Measurements from ENCODE around the gene OR10T2. TPM values are rescaled to one million over a fixed set of nuclear protein-coding genes. Genes with fewer than 3 reads are reported as not detected.

OR10T2 gene
- total RNA-seq, 1 experiment from 2014 or later: not detected

GRCh38 chr1:158426137-158426536 is 26.9 kb upstream of the OR10T2 start, which contains the start of gene OR10K2:
OR10K2 (minus strand) TSS chr1:158426237; CDS start chr1:158420866, 5,371 bp downstream.
- intact Hi-C loops (cut with micrococcal nuclease; ENCODE audit: unreplicated experiment): no loop called here
- H3K27me3 ChIP-seq (replicated peaks; ENCODE audit: control insufficient read depth, insufficient read depth, low read length): no peaks in the 10 kb centered on the region
- no peak for TF ChIP-seq CTCF (IDR thresholded peaks at IDR 0.05; ENCODE audit: insufficient read depth in 1 of 2, low read depth in 1 of 2, low read length in 1 of 2, severe bottlenecking in 1 of 2, unreplicated experiment in 1 of 2)
- POLR2A ChIA-PET: no interaction called here
- H3K27ac Mint-ChIP-seq (ENCODE audit: unreplicated experiment): no peak within 1 kb of the TSS
- CTCF ChIA-PET: no interaction called here
- H3K9me3 Mint-ChIP-seq (ENCODE audit: unreplicated experiment): no peaks in the 10 kb centered on the region
- H3K4me1 ChIP-seq: no peaks in the 10 kb centered on the region
- no peaks in the 10 kb centered on the region for H3K36me3 Mint-ChIP-seq (ENCODE audit: insufficient read depth, unreplicated experiment)
- no peak for DNase-seq
- H3K27me3 Mint-ChIP-seq (ENCODE audit: insufficient read depth, unreplicated experiment): no peaks in the 10 kb centered on the region
- no peak within 1 kb of the TSS for H3K4me3 Mint-ChIP-seq (ENCODE audit: unreplicated experiment)
- H3K4me1 Mint-ChIP-seq (ENCODE audit: low read depth, unreplicated experiment): no peaks in the 10 kb centered on the region
- no peaks in the 10 kb centered on the region for H3K9me3 ChIP-seq
- no peak within 1 kb of the TSS for H3K4me3 ChIP-seq (ENCODE audit: low read depth, low read length)
- no TSS peak for BruUV-seq (replicated peaks)
- no peaks in the 10 kb centered on the region for H3K36me3 ChIP-seq (ENCODE audit: control insufficient read depth, insufficient read depth, low read length)

- TF ChIP-seq CTCF (IDR thresholded peaks at IDR 0.05; ENCODE audit: insufficient read depth in 1 of 2, low read depth in 1 of 2, low read length in 1 of 2, severe bottlenecking in 1 of 2, unreplicated experiment in 1 of 2): no peak
- Mint-ChIP-seq H3K27ac (ENCODE audit: unreplicated experiment) (no peak overlapping the region), H3K9me3 (ENCODE audit: unreplicated experiment) (no peaks in the 10 kb centered on the region), H3K4me3 (ENCODE audit: unreplicated experiment) (no peak overlapping the region), H3K4me1 (ENCODE audit: low read depth, unreplicated experiment) (no peaks in the 10 kb centered on the region), H3K27me3 (ENCODE audit: insufficient read depth, unreplicated experiment) (peaks cover 3% of the 10 kb centered on the region), H3K36me3 (ENCODE audit: insufficient read depth, unreplicated experiment) (no peaks in the 10 kb centered on the region)
- BruUV-seq (replicated peaks): no TSS peak
- Histone ChIP-seq H3K4me3 (ENCODE audit: low read depth, low read length) (no peak overlapping the region), H3K9me3 (no peaks in the 10 kb centered on the region), H3K4me1 (no peaks in the 10 kb centered on the region), H3K27me3 (replicated peaks; ENCODE audit: control insufficient read depth, insufficient read depth, low read length) (no peaks in the 10 kb centered on the region), H3K36me3 (ENCODE audit: control insufficient read depth, insufficient read depth, low read length) (no peaks in the 10 kb centered on the region)
- intact Hi-C loops (cut with micrococcal nuclease; ENCODE audit: unreplicated experiment): no loop called here
- DNase-seq: no peak
- ChIA-PET POLR2A (no interaction called here), CTCF (no interaction called here)
Observed at GRCh38 chr1:158425027-158425426, 25.8 kb upstream of the OR10T2 start.

GRCh38 chr1:158422212-158422611 is 22.9 kb upstream of the OR10T2 start:
- H3K36me3 ChIP-seq (ENCODE audit: control insufficient read depth, insufficient read depth, low read length): no peaks in the 10 kb centered on the region
- ChIA-PET POLR2A (no interaction called here), CTCF (no interaction called here)
- no TSS peak for BruUV-seq (replicated peaks)
- no peaks in the 10 kb centered on the region for H3K4me1 Mint-ChIP-seq (ENCODE audit: low read depth, unreplicated experiment)
- no peaks in the 10 kb centered on the region for H3K4me1 ChIP-seq
- intact Hi-C loops (cut with micrococcal nuclease; ENCODE audit: unreplicated experiment): no loop called here
- no peaks in the 10 kb centered on the region for H3K9me3 Mint-ChIP-seq (ENCODE audit: unreplicated experiment)
- DNase-seq: no peak
- no peaks in the 10 kb centered on the region for H3K27me3 ChIP-seq (replicated peaks; ENCODE audit: control insufficient read depth, insufficient read depth, low read length)
- no peak overlapping the region for H3K4me3 ChIP-seq (ENCODE audit: low read depth, low read length)
- no peak overlapping the region for H3K27ac Mint-ChIP-seq (ENCODE audit: unreplicated experiment)
- H3K9me3 ChIP-seq: no peaks in the 10 kb centered on the region
- H3K36me3 Mint-ChIP-seq (ENCODE audit: insufficient read depth, unreplicated experiment): no peaks in the 10 kb centered on the region
- H3K27me3 Mint-ChIP-seq (ENCODE audit: insufficient read depth, unreplicated experiment): peaks cover 5% of the 10 kb centered on the region
- no peak for TF ChIP-seq CTCF (IDR thresholded peaks at IDR 0.05; ENCODE audit: insufficient read depth in 1 of 2, low read depth in 1 of 2, low read length in 1 of 2, severe bottlenecking in 1 of 2, unreplicated experiment in 1 of 2)
- H3K4me3 Mint-ChIP-seq (ENCODE audit: unreplicated experiment): no peak overlapping the region

Measured in Caco-2 (cell line).